ENCODE results near the gene KPNA2. TPM values are rescaled to one million over a fixed set of nuclear protein-coding genes. Genes with fewer than 3 reads are reported as not detected.
"Not testable (repeated sequence)": the region's sequence is repeated elsewhere in the genome, so short reads cannot be mapped to it uniquely, and the experiment has no call there.

The KPNA2 gene
- total RNA-seq, 2 donors from 2014 or later, result 248 to 310 TPM

GRCh38 chr17:68036304-68037147 lies 991 bp downstream of the KPNA2 start:
- H3K36me3 Mint-ChIP-seq (ENCODE audit: low read depth), result peaks cover 39% of the 10 kb centered on the region
- Histone ChIP-seq H3K4me3 (ENCODE audit: low read length) (peak overlapping the region; percentile 92), H3K9ac (ENCODE audit: extremely low read depth, low read length, poor library complexity, severe bottlenecking) (peak overlapping the region; percentile 96), H3K36me3 (ENCODE audit: control insufficient read depth, insufficient read depth, low read length) (peaks cover 47% of the 10 kb centered on the region), H3K4me1 (ENCODE audit: control insufficient read depth, insufficient read depth, low read length) (peaks cover 2% of the 10 kb centered on the region), H3K27me3 (ENCODE audit: control insufficient read depth, insufficient read depth, low read length, poor library complexity, severe bottlenecking) (no peaks in the 10 kb centered on the region), H3K9me3 (ENCODE audit: control insufficient read depth, low read length) (no peaks in the 10 kb centered on the region), H3K27ac (ENCODE audit: low read depth, low read length) (peak overlapping the region; percentile 94)
- H3K4me1 Mint-ChIP-seq, result peaks cover 22% of the 10 kb centered on the region
- WGBS, 2 experiments (ENCODE audit: insufficient coverage in 1 of 2, insufficient read length in 1 of 2), result 0 to 15% methylated on average over 7 to 10 of the region's 11 CpGs
- no peaks in the 10 kb centered on the region for H3K27me3 Mint-ChIP-seq (ENCODE audit: insufficient read depth)
- H3K9me3 Mint-ChIP-seq, result no peaks in the 10 kb centered on the region
- H3K4me3 Mint-ChIP-seq, result peak overlapping the region; percentile 95
- TF ChIP-seq CTCF (conservative IDR thresholded peaks at IDR 0.05), result no peak
- H3K27ac Mint-ChIP-seq, result peak overlapping the region; percentile 94
- DNase-seq, result no peak

- Histone ChIP-seq H3K36me3 (ENCODE audit: control insufficient read depth, insufficient read depth, low read length) (peaks cover 56% of the 10 kb centered on the region), H3K4me1 (ENCODE audit: control insufficient read depth, insufficient read depth, low read length) (no peaks in the 10 kb centered on the region), H3K9ac (ENCODE audit: extremely low read depth, low read length, poor library complexity, severe bottlenecking) (no peak overlapping the region), H3K4me3 (ENCODE audit: low read length) (no peak overlapping the region), H3K27ac (ENCODE audit: low read depth, low read length) (no peak overlapping the region), H3K9me3 (ENCODE audit: control insufficient read depth, low read length) (no peaks in the 10 kb centered on the region), H3K27me3 (ENCODE audit: control insufficient read depth, insufficient read depth, low read length, poor library complexity, severe bottlenecking) (no peaks in the 10 kb centered on the region)
- no peak for TF ChIP-seq CTCF (conservative IDR thresholded peaks at IDR 0.05)
- no peak for DNase-seq
- peaks cover 41% of the 10 kb centered on the region for H3K36me3 Mint-ChIP-seq (ENCODE audit: low read depth)
- 75 to 90% methylated on average over 7 to 8 of the region's 9 CpGs for WGBS, 2 experiments (ENCODE audit: insufficient coverage in 1 of 2, insufficient read length in 1 of 2)
- H3K9me3 Mint-ChIP-seq, result peaks cover 3% of the 10 kb centered on the region
- H3K27me3 Mint-ChIP-seq (ENCODE audit: insufficient read depth), result no peaks in the 10 kb centered on the region
- no peaks in the 10 kb centered on the region for H3K4me1 Mint-ChIP-seq
- H3K4me3 Mint-ChIP-seq, result no peak overlapping the region
- no peak overlapping the region for H3K27ac Mint-ChIP-seq
Observed at GRCh38 chr17:68047153-68047846, 11.8 kb downstream of the KPNA2 start.

- H3K36me3 Mint-ChIP-seq (ENCODE audit: low read depth), result peaks cover 36% of the 10 kb centered on the region
- not testable (repeated sequence) for H3K4me3 ChIP-seq (ENCODE audit: low read length); H3K4me3 Mint-ChIP-seq; DNase-seq; H3K27ac Mint-ChIP-seq; H3K4me1 ChIP-seq (ENCODE audit: control insufficient read depth, insufficient read depth, low read length); H3K27me3 ChIP-seq (ENCODE audit: control insufficient read depth, insufficient read depth, low read length, poor library complexity, severe bottlenecking); H3K4me1 Mint-ChIP-seq; H3K9ac ChIP-seq (ENCODE audit: extremely low read depth, low read length, poor library complexity, severe bottlenecking); H3K27me3 Mint-ChIP-seq (ENCODE audit: insufficient read depth); H3K9me3 ChIP-seq (ENCODE audit: control insufficient read depth, low read length); H3K9me3 Mint-ChIP-seq
- Histone ChIP-seq H3K27ac (ENCODE audit: low read depth, low read length) (peak overlapping the region; percentile 3), H3K36me3 (ENCODE audit: control insufficient read depth, insufficient read depth, low read length) (peaks cover 50% of the 10 kb centered on the region)
- 91 to 94% methylated on average over 5 to 6 of the region's 7 CpGs for WGBS, 2 experiments (ENCODE audit: insufficient coverage in 1 of 2, insufficient read length in 1 of 2)
Observed at GRCh38 chr17:68047890-68048542, 12.5 kb downstream of the KPNA2 start.
